ENCODE results near the gene LEUTX.

- TF ChIP-seq CTCF (IDR thresholded peaks at IDR 0.05) (no peak), REST (IDR thresholded peaks at IDR 0.05; ENCODE audit: low read depth, low read length) (no peak), EZH2phosphoT487 (IDR thresholded peaks at IDR 0.05; ENCODE audit: borderline replicate concordance, low read depth) (no peak), RAD21 (IDR thresholded peaks at IDR 0.05; ENCODE audit: low read length) (no peak), USF2 (IDR thresholded peaks at IDR 0.05; ENCODE audit: borderline replicate concordance, low read depth, low read length) (no peak), USF1 (IDR thresholded peaks at IDR 0.05; ENCODE audit: borderline replicate concordance, low read depth) (no peak)
Measured at GRCh38 chr19:39825531-39826076, 47.0 kb downstream of the LEUTX start.
